Stimulated activated CD4-positive, alpha-beta T cell treated with anti-CD3 and anti-CD28 coated beads, Interleukin-12 subunit alpha, Interleukin-12 subunit beta, amount 100 ng/mL, for 48 hours (primary cell): ENCODE results near the gene SNAPC1.
A peak's percentile ranks its signal among the peaks of the same experiment; 100 is the strongest.

Experiments used
- DNase-seq, 3 donors: peaks; one replicate each; pipeline ENCODE4 v3.0.0-alpha.2; 2020; ENCODE audit warnings: low read depth in 2 of 3, low spot score in 1 of 3

SNAPC1 gene

DNA sequence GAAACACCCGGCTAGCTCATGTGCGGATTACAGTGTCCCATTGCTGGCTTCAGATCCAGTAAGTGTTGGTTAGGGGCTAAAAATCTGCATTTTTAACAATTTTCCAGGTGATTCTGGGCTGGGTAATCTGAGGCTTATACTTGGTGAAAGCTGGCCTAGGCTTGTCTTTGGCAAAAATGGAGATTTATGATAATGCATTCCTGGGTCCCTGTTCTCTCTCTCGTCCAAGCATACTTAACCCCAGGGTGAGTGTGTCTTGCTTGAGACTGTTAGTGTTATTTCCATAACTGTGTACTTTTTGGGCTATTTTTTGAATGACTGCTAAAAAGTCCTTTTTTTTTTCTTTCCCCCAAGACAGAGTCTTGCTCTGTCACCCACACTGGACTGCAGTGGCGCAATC is 43.2 kb downstream of the SNAPC1 start:
- no peak for DNase-seq

DNA sequence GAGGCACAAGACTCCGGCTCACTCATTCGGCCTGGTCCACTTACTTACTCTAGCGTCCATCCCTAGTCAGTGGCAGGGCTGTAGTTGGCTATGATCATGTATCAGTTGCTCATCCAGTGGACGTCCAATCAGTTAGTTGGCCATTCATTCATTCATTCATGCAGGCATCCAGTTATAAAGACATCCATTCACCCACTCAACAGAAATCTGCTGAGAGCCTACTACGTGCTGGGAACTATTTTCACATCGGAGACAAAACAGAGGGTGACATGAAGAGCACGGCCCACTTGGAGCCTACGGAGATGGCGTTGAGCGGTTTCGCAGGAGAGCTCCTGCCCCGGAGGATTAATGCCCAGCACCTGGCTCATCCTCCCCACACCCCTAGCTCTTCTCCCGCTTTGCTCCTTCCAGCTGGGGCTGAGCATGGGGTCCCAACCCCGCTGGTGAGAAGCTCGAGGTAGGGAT is 49.7 kb downstream of the SNAPC1 start:
- DNase-seq: no peak

DNA sequence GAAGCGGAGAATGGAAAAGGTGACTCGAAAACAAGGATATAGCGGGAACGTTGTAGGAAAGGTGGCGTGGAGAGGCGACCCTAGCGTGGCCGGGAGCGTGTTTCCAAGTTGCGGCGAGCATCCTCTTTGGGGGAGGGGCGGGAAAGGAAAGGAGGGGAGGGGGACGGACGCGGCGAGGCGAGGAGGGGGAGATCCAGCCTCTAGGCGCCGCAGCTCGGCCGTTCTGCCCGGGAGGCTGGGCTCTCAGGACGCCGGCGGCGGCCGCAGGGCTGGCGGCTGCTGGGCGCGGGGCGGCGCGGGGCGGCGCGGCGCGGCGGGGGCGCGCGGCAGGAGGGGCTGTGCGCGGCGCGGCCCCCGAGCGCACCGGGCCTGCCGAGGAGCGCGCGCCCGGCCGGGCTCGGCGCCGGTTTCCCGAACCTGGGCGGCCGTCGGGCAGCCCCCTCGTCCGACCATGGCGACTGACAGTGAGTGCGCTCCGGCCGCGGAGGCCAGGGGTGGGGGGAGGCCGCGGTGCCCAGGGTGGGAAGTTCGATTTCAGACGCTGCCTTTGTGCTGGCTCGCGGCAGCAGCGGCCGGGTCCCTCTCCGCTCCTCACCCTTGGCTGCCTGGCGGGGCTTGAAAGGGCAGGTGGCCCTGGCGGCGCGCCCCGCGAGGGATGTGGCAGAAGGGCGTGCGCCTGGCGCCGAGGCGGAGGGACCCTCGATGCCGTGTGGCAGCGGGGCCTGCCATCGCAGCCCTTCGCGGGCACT is 50.3 kb downstream of the SNAPC1 start, which contains the start of gene SYT16:
Gene SYT16 (plus strand): TSS at position 357 of the 749 bp plus-strand sequence.
- no peak for DNase-seq

DNA sequence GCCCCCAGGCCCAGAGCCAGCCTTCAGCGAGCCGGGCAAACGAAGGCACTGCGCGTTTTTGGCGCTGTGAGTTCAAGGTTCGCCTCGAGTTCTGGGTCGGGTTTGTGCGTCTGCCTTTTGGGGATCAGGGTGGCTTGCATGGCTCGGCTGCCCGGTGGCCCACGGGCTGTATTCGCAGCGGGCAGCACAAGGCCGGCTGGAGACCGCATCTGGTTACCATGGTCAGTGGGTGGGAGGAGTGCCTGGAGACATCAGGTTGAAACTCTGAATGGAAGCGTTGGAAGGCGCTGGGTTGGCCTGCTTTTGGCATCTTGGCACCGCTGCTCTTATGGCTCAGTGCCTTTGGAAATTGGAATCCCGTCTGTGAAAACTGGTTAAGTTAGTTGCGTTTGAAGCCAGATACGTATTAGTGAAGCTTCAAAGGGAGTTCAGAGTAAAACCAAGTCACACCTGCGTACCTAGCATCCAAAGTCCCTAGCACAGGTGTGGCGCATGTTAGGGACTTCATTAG is 50.9 kb downstream of the SNAPC1 start:
- DNase-seq: no peak

DNA sequence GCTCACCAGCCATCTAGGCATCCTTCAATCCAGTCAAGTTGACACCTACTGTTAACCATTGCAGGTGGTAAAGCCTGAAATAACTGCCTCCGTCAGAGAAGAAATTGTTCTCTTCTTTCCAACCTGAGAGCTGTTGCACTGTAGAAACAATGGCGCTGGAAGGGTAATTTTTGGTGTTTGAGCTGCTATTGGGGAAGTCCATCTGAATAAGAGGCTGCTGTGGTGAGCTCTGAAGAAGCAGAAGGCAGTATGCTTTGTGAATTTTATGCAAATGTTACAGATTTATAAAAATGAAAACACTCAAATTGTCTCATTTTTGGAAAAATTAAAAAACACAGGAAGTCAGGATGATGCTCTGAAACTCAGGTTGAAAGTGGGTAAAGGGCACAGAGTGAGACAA is 60.2 kb downstream of the SNAPC1 start:
- DNase-seq: no peak

DNA sequence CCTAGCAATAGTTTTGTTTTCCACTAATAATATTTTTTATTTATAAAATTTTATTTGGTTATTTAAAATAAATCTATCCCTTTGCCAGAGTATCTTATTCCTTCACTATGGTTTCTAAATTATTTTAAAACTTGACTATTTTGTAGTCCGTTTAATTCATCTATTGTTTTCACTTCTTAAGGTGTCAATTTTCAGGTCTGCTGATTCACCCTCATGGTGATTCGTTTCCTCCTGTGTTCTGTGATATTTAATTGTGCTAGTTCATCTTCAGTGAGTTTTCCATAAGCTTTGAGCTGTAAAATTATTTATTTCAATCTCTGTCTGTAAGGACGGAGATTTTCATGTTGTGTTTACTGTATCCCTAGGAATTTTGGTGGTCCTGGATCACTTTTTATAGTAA is 70.6 kb downstream of the SNAPC1 start:
- DNase-seq: no peak

DNA sequence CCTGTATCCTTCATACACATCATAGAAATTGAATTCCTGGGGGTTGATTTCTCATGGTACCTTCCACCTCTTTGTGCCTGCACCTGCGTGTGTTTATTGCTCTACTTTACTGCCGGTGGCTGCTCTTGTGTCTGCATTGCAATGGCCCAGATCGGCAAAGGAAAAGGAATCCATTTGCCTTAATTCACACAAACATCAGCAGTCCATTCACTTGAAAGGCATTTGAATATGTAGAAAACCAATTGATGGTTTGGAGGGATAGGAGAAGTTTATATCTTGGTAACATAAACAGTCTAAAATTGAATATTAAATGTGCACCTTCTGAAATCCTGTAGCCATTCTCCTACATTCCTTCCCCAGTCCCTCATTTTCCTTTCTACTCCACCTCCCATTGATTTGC is 74.0 kb downstream of the SNAPC1 start:
- DNase-seq: no peak

DNA sequence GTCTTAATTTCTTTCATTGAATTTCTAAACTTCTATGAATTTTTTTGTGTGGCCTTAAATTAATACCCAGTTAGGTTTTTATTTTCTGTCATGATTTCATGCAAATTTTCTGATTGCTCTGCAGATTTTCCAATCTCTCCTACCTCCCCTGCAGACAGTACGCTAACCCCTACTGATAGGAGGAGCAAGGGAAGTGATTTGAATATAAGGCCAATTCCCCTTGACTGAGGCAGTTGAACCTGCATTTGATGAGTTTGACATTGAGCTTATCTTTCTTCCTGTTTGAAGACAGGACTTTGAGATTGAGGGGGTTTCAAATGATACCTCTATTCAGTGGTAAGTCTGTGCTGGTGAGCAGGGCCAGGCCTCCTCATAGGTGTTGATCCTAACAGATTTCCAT is 74.6 kb downstream of the SNAPC1 start:
- no peak for DNase-seq

DNA sequence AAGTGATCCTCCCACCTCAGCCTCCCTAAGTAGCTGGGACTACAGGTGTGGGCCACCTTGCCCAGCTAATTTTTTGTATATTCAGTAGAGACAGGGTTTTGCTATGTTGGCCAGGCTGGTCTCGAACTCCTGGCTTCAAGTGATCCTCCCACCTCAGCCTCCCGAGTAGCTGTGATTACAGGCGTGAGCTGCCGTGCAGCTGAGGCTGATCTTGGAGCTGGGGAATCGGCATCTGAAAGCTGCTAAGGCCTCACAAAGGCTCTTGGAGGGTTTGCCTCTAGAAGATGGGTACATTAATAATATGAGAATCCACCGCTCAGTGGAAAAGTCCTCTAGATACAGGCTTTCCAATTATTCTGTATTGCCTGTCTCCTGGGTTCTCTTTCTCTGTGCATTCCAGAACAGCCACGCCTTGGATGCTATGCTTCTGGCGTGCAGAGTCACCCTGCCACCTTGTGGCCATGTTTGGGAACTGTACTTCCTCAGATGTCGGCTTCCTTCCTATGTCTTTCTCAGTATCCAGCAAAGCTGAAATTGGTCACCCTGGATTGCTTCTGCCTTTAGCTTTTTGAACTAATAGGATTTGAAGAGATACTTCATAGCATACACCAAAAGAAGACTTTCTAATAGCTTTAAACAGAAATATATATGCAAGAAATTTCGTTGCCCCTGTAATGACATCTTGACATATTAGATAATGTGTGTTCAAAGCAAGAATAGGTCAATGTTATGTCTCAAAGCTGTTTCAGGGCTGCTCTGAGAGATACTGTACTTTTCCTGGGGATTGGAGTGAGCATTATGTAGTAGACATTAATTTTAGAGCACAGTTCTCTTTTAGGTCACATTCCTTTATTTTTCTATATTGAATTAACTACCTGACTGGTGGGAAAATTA is 75.4 kb downstream of the SNAPC1 start:
- peak; percentile 62 to 74 (median 67) for DNase-seq

DNA sequence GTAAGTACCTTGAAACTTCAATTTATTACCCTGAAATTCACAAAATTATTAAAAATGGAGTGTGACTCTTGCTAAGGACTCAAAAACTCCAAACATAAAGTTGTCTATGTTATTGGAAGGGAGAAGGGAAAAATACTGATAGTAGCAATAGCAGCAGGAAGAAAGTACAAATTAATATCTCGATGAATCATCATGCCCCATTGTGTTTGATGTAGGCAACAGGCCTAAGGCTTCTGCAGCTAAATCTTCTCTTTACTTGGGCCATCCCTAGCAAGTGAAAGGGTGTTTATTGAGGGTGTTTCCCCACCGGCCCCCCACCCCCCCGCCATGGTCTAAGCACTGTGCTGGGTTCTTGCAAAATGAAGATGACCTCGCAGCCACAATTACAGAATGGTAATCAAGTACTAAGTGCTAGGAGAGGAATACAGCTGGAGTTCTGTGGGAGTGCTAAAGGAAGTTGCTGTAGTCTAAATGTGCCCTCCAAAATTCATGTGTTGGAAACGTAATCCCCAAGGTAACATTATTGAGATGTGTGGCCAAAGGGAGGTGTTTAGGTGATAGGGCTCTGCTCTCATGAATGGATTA is 76.5 kb downstream of the SNAPC1 start:
- DNase-seq: no peak

DNA sequence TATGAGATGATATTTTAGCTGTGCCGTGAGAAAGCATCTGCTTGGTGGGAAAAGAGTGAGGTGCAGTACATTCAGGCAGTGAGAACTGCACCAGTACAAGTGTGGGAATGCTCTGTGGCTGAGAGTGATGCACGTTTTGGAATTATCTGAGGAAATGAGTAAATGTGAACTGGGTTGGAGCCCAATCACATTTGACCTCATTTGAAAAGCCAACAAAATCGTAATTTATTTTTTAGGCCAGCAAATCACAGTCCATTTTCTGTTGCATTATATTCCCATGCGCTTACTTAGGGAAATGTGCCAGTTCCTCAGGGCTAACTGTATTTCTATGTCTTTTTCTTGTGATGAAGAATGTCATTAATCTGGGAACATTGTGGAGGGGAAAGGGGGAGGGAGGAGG is 77.3 kb downstream of the SNAPC1 start:
- no peak for DNase-seq

DNA sequence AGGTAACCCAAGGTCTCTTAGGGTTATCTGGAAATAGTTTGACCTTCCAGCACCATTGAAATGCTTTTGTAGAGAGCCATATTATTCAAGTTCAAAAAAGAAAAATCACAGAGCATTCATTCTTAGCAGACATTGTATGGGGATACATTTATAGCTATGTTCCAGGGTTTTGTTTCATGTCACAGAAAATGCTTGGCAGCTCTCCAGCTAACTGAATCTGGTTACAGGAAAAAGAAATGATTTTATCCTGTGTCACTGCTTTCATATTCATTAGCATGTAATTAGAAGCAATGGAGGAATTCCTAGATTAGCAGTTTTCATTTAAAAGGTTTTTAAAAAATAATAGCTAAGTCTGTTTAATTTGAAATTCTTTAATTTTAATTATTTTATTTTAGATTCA is 78.9 kb downstream of the SNAPC1 start:
- no peak for DNase-seq
